Fibroblast of skin of left biceps (primary cell): ENCODE data around the gene TEAD3.

Experiments used
- DNase-seq, 2 experiments: peaks; one replicate each; pipeline ENCODE4 v3.0.0-alpha.2; 2013; ENCODE audit warnings: low read depth in 2 of 2

The TEAD3 gene

DNA sequence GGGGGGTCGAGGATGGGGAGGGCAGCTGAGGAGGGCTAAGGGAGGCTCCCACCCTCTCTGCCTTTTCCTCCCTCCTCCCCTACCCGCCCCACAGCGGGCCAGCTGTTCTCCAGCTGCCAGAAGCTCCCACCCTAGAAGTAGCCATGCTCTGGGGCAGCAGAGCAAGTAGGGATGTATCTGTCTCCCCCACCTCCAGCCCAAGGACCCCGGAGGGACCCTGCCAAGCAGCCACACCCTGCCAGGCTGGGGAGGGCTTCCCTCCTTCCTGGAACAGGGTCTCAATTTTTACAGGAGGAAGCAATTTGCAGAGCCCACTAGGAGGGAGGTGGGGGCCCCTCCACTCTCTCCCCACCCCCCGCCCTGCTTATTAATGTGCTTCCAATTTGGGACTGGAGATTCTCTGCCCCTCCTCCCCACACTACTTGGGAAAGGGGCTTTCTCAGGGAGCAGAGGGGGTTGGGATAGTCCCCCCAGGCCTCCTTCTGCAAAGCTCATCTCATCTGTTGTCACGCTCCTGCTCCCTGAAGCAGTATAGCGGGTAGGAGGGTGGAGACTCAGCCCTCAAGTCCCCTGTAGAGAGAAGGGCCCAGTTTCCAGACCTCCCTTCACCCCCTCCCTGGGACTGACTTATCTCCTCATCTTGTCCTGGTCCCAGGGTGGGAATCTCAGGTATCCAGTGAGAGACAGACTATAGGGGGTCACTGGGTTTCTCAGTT is 4.5 kb downstream of the TEAD3 start:
- no peak for DNase-seq

GRCh38 chr6:35491558-35492257 is 5.2 kb downstream of the TEAD3 start:
- no peak for DNase-seq

DNA sequence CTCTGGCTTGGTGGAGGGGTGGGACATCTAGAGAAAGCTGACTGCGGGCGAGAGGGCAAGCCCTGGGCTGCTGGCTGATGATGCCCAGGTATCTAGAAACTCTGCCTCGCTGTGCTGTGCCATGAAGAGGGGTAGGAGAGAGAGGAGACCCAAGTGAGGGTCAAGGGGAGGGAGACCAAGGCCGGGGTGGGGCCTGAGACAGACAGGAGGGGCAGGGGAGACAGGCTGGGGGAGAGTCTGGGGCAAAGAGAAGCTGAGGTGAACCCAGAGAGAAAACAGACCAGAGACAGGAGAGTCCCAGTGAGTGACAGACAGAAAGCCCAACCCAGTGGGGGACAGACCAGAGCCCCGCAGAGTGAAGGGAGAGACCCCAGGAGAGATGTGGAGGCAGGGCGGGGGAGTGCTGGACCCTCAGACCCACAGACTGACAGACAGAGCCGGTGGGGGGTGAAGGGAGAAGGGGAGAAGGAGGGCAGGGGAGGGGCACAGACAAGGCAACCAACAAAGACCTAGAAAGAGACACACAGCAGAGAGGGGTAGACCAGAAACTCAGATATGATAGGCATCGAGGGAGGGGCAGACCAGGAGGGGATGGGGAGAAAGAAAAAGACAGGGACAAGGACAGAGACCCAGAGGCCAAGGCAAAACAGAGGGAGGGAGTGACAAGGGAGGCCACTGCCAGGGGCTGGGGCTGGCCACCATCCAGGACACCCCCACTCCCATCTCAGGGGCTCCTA is 5.9 kb downstream of the TEAD3 start:
- DNase-seq: no peak

- peak; percentile 80 to 81 for DNase-seq
Observed at GRCh38 chr6:35489995-35490791, 6.7 kb downstream of the TEAD3 start.

DNA sequence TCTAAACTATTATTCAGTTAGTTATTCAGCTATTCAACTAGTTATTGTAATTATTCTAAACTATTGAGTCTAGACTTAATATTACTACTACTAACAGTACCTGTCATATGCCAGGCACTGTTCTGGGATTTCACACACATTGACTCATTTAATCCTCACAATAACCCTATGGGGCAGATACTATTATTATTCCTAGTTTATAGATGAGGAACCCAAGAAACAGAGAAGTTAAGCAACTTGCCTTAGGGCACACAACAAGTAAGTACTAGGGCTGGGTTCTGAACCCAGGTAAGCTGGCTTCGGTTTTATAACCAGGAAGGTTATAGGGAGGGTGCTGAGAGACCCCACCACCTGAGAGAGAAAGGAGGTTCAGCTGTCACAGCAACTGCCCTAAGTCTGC is 7.8 kb downstream of the TEAD3 start:
- DNase-seq: no peak

- DNase-seq: no peak
Observed at GRCh38 chr6:35488517-35488862, 8.4 kb downstream of the TEAD3 start.

GRCh38 chr6:35487658-35488516 is 9.0 kb downstream of the TEAD3 start:
- no peak for DNase-seq

DNA sequence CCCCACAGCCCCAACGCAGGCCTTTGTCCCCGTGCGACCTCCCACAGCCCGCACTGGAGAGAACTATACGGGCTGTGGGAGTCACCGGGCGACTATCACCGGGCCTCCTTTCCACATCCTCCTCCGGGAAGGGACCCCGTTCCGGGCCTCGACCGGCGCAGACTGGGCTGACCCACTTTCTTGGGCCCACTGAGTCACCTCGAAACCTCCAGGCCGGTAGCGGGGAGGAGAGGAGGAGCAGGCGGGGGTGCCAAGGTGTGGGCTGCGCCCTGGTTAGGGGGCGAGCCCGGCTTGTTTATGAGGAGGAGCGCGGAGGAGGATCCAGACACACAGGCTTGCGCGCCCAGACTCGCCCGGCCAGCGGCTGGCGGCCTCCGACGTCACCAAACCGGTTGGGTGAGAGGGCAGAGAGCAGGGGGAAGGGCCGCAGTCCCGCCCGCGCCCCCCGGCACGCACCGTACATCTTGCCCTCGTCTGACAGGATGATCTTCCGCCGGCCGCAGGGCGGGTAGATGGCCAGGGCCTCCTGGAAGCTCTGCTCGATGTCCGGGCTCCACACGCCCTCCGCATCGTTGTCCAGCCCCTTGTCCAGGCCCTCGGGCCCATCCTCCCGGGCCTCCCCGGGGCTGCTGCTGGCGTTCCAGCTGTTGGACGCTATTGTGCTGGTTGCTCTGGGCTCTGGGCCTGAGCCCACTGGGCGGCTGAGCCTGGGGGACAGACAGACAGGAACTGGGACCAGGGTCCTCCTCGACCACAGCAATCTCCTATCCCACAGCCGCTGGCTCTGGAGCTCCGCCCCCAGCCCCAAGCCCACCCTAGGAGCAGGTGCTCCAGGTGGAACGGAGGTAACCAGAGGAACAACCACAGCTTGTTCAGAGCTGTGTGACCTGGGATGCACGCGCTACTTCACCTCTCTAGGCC is 10.6 kb downstream of the TEAD3 start:
- no peak for DNase-seq

DNA sequence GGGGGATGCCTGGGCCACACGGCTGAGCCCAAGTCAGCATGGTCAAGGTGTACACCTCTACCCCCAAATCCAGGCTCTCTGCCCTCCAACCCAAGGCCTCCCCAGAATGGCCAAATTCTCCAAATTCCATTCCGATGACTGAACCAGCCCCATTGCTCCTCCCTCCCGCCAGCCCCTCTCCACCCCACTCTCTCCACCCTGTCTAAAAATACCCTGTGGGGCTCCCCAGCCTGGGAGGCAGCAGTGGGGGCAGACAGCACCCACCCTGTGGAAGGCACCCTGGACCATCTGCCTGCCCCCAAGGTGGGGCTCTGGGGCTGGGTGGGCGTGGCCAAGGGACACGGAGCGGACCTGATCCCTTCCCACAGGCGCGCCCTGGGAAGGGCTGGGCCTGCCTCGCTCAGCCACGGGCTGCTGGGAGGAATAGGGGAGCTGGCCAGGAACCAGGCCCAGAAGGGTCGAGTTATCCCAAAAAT is 11.4 kb downstream of the TEAD3 start:
- DNase-seq: no peak

GRCh38 chr6:35484921-35485392 is 11.9 kb downstream of the TEAD3 start:
- DNase-seq: no peak

DNA sequence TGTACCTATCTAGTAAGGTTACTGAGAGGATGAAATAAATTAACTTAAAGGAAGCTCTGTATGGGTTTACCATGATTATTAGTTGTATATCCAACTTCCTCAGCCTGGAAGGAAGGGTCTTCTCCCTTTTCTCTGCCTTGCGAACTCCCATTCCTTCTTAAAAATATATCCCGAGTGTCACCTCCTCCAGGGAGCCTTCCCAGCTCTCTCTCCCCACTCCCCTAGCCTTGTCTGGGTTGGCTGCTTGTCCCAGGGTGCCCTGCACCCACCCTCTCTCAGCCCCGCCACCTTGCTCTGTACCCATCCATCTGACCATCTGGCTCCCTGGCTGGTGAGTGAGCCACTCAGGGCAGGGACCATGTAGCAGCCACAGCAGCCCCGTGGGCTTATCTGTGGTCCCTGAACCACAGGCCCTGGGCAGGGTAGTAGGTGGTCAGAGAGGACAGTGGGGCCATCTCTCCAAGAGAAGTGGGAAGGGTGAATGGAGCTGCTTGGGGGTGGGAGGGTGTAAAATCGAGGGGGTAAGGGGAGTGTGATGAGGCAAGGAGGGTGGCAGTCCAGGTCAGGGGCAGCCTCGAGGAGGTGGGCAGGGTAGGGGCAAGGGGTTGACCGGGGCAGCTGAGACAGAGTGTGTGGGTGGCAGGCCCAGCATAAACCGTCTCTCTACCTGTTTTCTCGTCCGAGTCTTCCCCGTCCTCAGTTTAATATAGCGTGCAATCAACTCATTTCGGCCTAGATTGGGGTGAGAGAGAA is 12.8 kb downstream of the TEAD3 start:
- no peak for DNase-seq

GRCh38 chr6:35483490-35483889 is 13.4 kb downstream of the TEAD3 start:
- DNase-seq: no peak

- no peak for DNase-seq
Observed at GRCh38 chr6:35483062-35483461, 13.8 kb downstream of the TEAD3 start.

DNA sequence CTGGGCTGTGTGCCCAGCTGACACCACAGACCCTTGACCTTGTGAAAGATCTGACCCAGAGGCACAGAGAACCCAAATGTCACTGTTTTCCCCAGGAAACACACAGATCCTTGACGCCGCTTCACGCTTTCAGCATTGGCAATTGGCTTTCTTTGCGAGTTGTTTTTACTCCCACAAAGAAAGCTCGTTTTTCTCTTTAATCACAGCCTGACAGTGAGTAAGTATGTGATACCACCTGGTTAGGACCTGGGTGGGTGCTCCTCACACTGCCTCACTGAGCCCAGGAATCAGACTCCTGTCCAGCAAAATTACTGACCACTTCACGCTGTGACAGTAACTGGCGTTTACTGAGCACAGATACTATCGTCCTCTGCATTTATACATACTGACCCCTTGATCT is 15.7 kb downstream of the TEAD3 start:
- no peak for DNase-seq

- DNase-seq: no peak
Observed at GRCh38 chr6:35480176-35480575, 16.7 kb downstream of the TEAD3 start.

DNA sequence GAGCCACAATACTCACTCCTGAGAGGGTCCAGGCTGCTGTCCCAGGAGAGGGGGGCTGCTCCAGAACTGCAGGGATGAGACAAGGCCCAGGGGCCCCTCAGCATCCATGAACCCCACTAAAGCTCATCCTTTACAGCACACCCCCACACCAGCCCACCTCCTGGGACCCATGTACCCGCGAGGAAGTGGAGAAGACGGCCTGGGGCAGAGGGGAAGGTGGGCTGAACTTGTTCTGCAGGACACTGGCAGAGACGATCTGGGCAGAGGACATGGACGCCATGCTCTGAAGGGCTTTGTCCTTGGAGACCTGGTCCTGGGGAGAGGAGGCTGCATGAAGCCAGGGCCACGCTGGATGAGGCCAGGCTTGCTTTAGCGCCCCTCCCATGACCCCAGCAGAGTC is 18.6 kb downstream of the TEAD3 start:
- no peak for DNase-seq

- no peak for DNase-seq
Observed at GRCh38 chr6:35477551-35478179, 19.2 kb downstream of the TEAD3 start.

DNA sequence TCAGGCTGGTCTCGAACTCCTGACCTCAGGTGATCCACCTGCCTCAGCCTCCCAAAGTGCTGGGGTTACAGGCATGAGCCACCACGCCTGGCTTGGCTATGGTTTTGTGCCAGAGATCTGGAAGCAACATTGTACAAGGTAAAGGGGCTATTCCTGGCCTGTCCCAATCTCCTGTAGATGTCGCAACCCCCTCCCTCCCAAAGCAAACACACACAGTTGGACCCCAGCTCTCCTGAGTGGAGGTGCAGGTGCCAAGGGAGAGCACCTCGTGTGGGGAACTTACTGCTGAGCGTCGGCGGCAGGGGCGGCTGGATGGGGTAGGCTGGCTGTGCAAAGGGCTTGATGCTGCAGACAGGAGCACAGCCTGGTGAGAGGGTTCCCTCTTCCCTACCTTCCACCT is 19.9 kb downstream of the TEAD3 start:
- DNase-seq: no peak

GRCh38 chr6:35476004-35476403 is 20.9 kb downstream of the TEAD3 start:
- no peak for DNase-seq
